Adipocyte (in vitro differentiated cells): ENCODE results near the gene SLC9C1.

Experiments used
- DNase-seq: peaks from one replicate; pipeline ENCODE4 v3.0.0-alpha.2; 2015; ENCODE audit warnings: low read depth
- H3K27me3 ChIP-seq: replicated peaks from 2 replicates; pipeline ENCODE4 v1.7.0; 2013; ENCODE audit warnings: mild to moderate bottlenecking, low read length, moderate library complexity; ENCODE audit not compliant: control insufficient read depth, insufficient read depth
- H3K36me3 ChIP-seq: 2 replicates; pipeline ENCODE4 v1.7.0; 2013; ENCODE audit warnings: low read length, mild to moderate bottlenecking, moderate library complexity; ENCODE audit not compliant: control insufficient read depth, insufficient read depth, severe bottlenecking
- H3K4me1 ChIP-seq: 2 replicates; pipeline ENCODE4 v1.7.0; 2013; ENCODE audit warnings: mild to moderate bottlenecking, low read length, moderate library complexity; ENCODE audit not compliant: control insufficient read depth, insufficient read depth
- H3K4me3 ChIP-seq: 2 replicates; pipeline ENCODE4 v1.7.0; 2013; ENCODE audit warnings: mild to moderate bottlenecking, low read length, moderate library complexity
- H3K9ac ChIP-seq: 2 replicates; pipeline ENCODE4 v1.7.0; 2013; ENCODE audit warnings: mild to moderate bottlenecking, low read length, moderate library complexity
- H3K9me3 ChIP-seq: 2 replicates; pipeline ENCODE4 v1.7.0; 2013; ENCODE audit warnings: mild to moderate bottlenecking, low read length, moderate library complexity; ENCODE audit not compliant: control insufficient read depth

SLC9C1 gene

GRCh38 chr3:112117415-112117814 lies 176.6 kb downstream of the SLC9C1 start:
- Histone ChIP-seq H3K9ac (no peak overlapping the region), H3K27me3 (no peaks in the 10 kb centered on the region)
- no peak for DNase-seq

GRCh38 chr3:112116748-112117186 lies 177.2 kb downstream of the SLC9C1 start:
- Histone ChIP-seq H3K4me3 (no peak overlapping the region), H3K36me3 (no peaks in the 10 kb centered on the region), H3K9me3 (no peaks in the 10 kb centered on the region), H3K27me3 (no peaks in the 10 kb centered on the region), H3K4me1 (peaks cover 4% of the 10 kb centered on the region), H3K9ac (no peak overlapping the region)
- DNase-seq = no peak

More at GRCh38 chr3:112117415-112117814, 176.6 kb downstream of the SLC9C1 start:
- H3K36me3 ChIP-seq = no peaks in the 10 kb centered on the region
- no peaks in the 10 kb centered on the region for H3K9me3 ChIP-seq
- H3K4me3 ChIP-seq = no peak overlapping the region
- peaks cover 4% of the 10 kb centered on the region for H3K4me1 ChIP-seq

GRCh38 chr3:112115806-112116383 lies 178.1 kb downstream of the SLC9C1 start:
- Histone ChIP-seq H3K4me1 (peaks cover 10% of the 10 kb centered on the region), H3K9me3 (no peaks in the 10 kb centered on the region), H3K36me3 (no peaks in the 10 kb centered on the region), H3K27me3 (no peaks in the 10 kb centered on the region), H3K9ac (no peak overlapping the region), H3K4me3 (no peak overlapping the region)
- DNase-seq = no peak

- no peak for DNase-seq
These were observed 178.8 kb downstream of the SLC9C1 start for GRCh38 chr3:112115161-112115739.

GRCh38 chr3:112114576-112115160 lies 179.3 kb downstream of the SLC9C1 start:
- H3K4me1 ChIP-seq = peaks cover 10% of the 10 kb centered on the region

More at GRCh38 chr3:112115161-112115739, 178.8 kb downstream of the SLC9C1 start:
- no peak overlapping the region for H3K4me3 ChIP-seq
- no peaks in the 10 kb centered on the region for H3K27me3 ChIP-seq
- H3K4me1 ChIP-seq = peaks cover 10% of the 10 kb centered on the region
- H3K36me3 ChIP-seq = no peaks in the 10 kb centered on the region
- H3K9me3 ChIP-seq = no peaks in the 10 kb centered on the region
- H3K9ac ChIP-seq = no peak overlapping the region

GRCh38 chr3:112111785-112112402 lies 182.1 kb downstream of the SLC9C1 start:
- Histone ChIP-seq H3K9ac (no peak overlapping the region), H3K36me3 (no peaks in the 10 kb centered on the region), H3K27me3 (no peaks in the 10 kb centered on the region), H3K4me1 (peaks cover 10% of the 10 kb centered on the region), H3K9me3 (no peaks in the 10 kb centered on the region), H3K4me3 (no peak overlapping the region)
- DNase-seq = peak; percentile 84

More at GRCh38 chr3:112114576-112115160, 179.3 kb downstream of the SLC9C1 start:
- H3K36me3 ChIP-seq = no peaks in the 10 kb centered on the region
- no peaks in the 10 kb centered on the region for H3K9me3 ChIP-seq
- no peak overlapping the region for H3K4me3 ChIP-seq
- DNase-seq = no peak
- no peaks in the 10 kb centered on the region for H3K27me3 ChIP-seq
- no peak overlapping the region for H3K9ac ChIP-seq

GRCh38 chr3:112109322-112109721 lies 184.7 kb downstream of the SLC9C1 start:
- Histone ChIP-seq H3K4me3 (no peak overlapping the region), H3K9me3 (no peaks in the 10 kb centered on the region), H3K4me1 (peaks cover 6% of the 10 kb centered on the region), H3K27me3 (no peaks in the 10 kb centered on the region), H3K36me3 (no peaks in the 10 kb centered on the region), H3K9ac (no peak overlapping the region)
- DNase-seq = no peak

- Histone ChIP-seq H3K9ac (no peak overlapping the region), H3K9me3 (no peaks in the 10 kb centered on the region), H3K4me3 (no peak overlapping the region), H3K27me3 (no peaks in the 10 kb centered on the region), H3K4me1 (no peaks in the 10 kb centered on the region), H3K36me3 (no peaks in the 10 kb centered on the region)
- no peak for DNase-seq
These were observed 189.2 kb downstream of the SLC9C1 start for GRCh38 chr3:112104774-112105173.

- Histone ChIP-seq H3K4me1 (peaks cover 8% of the 10 kb centered on the region), H3K9me3 (peaks cover 4% of the 10 kb centered on the region), H3K4me3 (no peak overlapping the region), H3K36me3 (no peaks in the 10 kb centered on the region), H3K9ac (no peak overlapping the region), H3K27me3 (peaks cover 5% of the 10 kb centered on the region)
- DNase-seq = peak; percentile 23
These were observed 192.1 kb downstream of the SLC9C1 start for GRCh38 chr3:112101916-112102315.

GRCh38 chr3:112097378-112097777 lies 196.6 kb downstream of the SLC9C1 start:
- H3K9me3 ChIP-seq = peaks cover 4% of the 10 kb centered on the region
- peaks cover 18% of the 10 kb centered on the region for H3K4me1 ChIP-seq
- peaks cover 5% of the 10 kb centered on the region for H3K27me3 ChIP-seq
- no peak overlapping the region for H3K9ac ChIP-seq
- no peak overlapping the region for H3K4me3 ChIP-seq
- H3K36me3 ChIP-seq = no peaks in the 10 kb centered on the region
- DNase-seq = peak; percentile 94

- Histone ChIP-seq H3K9me3 (peaks cover 4% of the 10 kb centered on the region), H3K36me3 (no peaks in the 10 kb centered on the region), H3K9ac (no peak overlapping the region), H3K4me1 (peaks cover 20% of the 10 kb centered on the region), H3K27me3 (peaks cover 5% of the 10 kb centered on the region), H3K4me3 (no peak overlapping the region)
- DNase-seq = no peak
These were observed 197.8 kb downstream of the SLC9C1 start for GRCh38 chr3:112096176-112096575.
